ENCODE measurements around the gene TMUB2. TPM values are rescaled to one million over a fixed set of nuclear protein-coding genes. Genes with fewer than 3 reads are reported as not detected.

Gene TMUB2
- total RNA-seq, 1 donor from 2014 or later = 33.5 TPM

DNA sequence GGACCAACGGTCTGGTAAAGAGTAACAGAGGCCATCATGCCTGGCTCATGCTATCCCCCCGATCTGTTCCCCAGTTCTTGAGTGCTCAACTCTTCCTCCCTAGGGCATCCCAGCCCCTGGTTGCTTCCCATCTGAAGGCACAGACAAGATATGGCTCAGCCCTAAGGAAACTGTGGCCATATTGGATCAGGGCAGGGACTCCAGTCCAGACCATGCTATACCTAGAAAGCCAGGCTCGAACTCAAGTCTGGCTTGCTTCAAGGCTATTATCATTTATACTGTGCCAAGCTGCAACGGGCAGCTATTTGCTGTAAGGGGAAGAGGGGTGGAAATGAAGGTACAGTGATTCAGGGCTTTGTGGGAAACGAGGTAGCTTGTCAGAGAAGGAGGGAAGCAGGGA is 29.9 kb downstream of the TMUB2 start:
- Mint-ChIP-seq H3K27me3 (ENCODE audit: low read depth) (no peaks in the 10 kb centered on the region), H3K9me3 (no peaks in the 10 kb centered on the region), H3K4me3 (peak overlapping the region; percentile 89), H3K4me1 (peaks cover 22% of the 10 kb centered on the region), H3K27ac (ENCODE audit: unreplicated experiment) (no peak overlapping the region), H3K36me3 (ENCODE audit: low read depth) (peaks cover 12% of the 10 kb centered on the region)
- TF ChIP-seq, protein P1, sequence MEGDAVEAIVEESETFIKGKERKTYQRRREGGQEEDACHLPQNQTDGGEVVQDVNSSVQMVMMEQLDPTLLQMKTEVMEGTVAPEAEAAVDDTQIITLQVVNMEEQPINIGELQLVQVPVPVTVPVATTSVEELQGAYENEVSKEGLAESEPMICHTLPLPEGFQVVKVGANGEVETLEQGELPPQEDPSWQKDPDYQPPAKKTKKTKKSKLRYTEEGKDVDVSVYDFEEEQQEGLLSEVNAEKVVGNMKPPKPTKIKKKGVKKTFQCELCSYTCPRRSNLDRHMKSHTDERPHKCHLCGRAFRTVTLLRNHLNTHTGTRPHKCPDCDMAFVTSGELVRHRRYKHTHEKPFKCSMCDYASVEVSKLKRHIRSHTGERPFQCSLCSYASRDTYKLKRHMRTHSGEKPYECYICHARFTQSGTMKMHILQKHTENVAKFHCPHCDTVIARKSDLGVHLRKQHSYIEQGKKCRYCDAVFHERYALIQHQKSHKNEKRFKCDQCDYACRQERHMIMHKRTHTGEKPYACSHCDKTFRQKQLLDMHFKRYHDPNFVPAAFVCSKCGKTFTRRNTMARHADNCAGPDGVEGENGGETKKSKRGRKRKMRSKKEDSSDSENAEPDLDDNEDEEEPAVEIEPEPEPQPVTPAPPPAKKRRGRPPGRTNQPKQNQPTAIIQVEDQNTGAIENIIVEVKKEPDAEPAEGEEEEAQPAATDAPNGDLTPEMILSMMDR (conservative IDR thresholded peaks at IDR 0.05) = no peak
- no peak for DNase-seq (ENCODE audit: low read depth, low spot score)

DNA sequence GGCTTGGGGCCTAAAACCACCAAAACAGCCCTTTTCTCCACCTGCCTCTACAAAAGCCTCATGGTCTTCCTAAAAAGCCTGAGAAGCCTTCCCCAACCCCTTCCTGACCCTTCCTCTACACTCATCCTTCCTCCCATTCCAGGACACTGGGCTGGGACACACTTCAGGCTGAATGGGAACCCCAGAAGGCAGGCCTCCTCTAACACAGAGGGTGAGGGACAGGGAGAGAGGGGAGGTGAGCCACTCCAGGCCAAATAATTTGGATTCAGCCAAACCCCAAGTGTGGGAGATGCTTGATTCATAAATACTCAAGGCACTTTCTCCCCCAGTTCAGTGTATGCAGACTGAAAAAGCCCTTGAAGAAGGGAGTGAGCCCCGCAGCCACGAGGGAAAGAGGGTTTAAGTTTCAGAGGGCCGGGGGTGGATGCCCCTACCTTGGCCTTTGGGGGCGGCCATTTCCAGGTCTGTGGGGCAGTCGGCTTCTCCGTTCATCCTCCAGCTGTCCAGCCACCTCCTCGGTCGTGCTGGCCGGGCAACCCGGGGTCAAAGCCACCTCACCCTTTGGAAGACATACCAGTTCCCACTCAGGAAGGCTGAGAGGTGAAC is 31.1 kb downstream of the TMUB2 start:
- Mint-ChIP-seq H3K27ac (ENCODE audit: unreplicated experiment) (no peak overlapping the region), H3K4me3 (peak overlapping the region; percentile 89), H3K27me3 (ENCODE audit: low read depth) (peaks cover 2% of the 10 kb centered on the region), H3K9me3 (no peaks in the 10 kb centered on the region), H3K4me1 (peaks cover 31% of the 10 kb centered on the region), H3K36me3 (ENCODE audit: low read depth) (peaks cover 10% of the 10 kb centered on the region)
- TF ChIP-seq, protein P1 (conservative IDR thresholded peaks at IDR 0.05) = no peak
- DNase-seq (ENCODE audit: low read depth, low spot score) = no peak

DNA sequence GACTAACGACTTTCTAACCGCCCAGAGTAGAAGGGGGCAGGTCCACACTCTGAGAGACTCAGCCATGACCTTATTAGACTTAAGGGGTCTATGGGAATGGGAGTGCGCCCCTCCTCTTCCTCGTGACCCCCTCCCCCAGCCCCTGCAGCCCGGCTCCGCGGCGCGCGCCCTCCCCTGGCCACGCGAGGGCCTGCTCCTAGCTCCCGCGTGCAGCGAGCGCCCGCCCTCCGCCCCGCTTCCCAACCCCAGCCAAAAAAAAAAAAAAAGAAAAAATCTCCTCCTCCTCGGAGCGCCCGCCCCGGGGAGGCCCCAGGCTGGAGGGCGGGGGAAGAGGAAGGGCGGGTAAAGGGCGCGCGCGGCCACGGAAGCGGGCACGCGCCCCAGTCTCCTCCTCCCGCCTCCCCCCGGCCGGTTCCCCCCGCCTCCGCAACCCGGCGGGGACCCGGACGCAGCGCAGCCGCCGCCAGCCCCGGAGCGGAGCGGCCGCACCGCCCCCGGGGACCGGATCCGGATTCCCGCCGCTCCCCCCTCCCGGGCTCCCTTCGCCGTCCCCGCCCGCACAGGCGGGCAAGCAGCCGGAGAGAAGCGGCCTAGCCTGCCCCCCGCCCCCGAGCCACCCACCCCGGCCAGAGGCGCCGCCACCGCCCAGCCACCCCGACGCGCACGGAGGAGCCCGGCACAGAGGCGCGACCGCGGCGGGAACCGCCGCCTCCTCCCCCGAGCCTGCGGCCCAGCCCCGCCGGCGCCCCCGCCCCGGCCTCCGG is 31.8 kb downstream of the TMUB2 start:
- Mint-ChIP-seq H3K4me3 (peak overlapping the region; percentile 89), H3K36me3 (ENCODE audit: low read depth) (peaks cover 9% of the 10 kb centered on the region), H3K27me3 (ENCODE audit: low read depth) (peaks cover 2% of the 10 kb centered on the region), H3K9me3 (no peaks in the 10 kb centered on the region), H3K27ac (ENCODE audit: unreplicated experiment) (no peak overlapping the region), H3K4me1 (peaks cover 32% of the 10 kb centered on the region)
- TF ChIP-seq, protein P1 (conservative IDR thresholded peaks at IDR 0.05) = peak; percentile 67
- DNase-seq (ENCODE audit: low read depth, low spot score) = peak; percentile 71

DNA sequence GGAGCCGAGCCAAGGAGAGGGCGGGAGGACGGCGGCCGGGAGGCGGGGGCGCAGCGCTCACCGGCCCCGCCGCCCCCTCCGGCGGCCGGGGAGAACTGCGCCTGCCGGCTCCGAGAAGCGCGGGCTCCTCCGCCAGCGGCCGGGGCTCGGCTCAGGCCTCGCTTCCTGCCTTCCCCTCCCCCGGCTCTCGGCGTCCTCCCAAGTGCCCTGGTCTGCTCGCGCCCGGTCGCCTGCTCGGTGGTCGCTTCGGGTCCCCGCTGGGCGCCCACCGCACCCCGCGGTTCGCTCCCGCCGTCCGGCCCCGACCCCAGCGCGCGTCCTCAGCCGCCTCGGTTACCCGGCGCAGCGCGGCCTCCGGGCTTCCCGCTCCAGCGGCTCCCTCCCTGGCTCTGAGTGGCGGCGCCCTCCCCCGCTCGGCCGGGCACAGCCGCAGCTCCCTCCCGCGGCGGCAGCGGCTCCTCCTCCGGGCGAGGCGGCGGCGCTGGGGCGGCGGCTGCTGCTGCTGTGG is 32.4 kb downstream of the TMUB2 start:
- no peak for DNase-seq (ENCODE audit: low read depth, low spot score)
- Mint-ChIP-seq H3K27ac (ENCODE audit: unreplicated experiment) (no peak overlapping the region), H3K4me3 (no peak overlapping the region), H3K27me3 (ENCODE audit: low read depth) (peaks cover 2% of the 10 kb centered on the region), H3K4me1 (peaks cover 32% of the 10 kb centered on the region), H3K36me3 (ENCODE audit: low read depth) (peaks cover 6% of the 10 kb centered on the region), H3K9me3 (no peaks in the 10 kb centered on the region)
- TF ChIP-seq, protein P1 (conservative IDR thresholded peaks at IDR 0.05) = peak; percentile 53

DNA sequence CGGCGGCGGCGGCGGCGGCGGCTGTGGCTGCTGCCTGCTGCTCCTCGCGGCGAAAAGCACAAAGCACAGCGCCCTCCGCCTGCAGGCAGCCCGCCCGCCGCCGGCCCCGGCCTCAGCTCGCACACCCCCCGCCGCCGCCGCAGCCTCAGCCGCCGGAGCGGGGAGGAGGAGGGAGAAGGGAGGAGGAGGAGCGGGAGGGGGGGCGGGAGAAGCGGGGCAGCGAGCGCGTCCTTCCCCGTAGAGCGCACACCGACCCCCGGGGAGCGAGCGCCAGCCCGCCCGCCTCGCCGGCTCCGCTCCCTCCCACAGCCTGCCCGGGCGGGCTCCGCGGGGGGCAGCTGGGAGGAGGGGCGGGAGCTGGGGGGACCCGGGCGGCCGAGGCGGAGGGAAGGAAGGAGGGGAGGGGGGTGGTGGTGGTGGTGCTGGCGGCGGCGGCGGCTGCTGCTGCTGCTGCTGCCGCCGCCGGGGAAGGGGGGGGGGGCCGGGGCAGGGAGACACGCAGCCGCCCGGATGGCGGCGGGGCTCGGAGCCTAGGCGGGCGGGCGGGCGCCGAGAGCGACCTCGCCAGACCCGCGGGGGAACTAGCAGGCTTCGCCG is 32.9 kb downstream of the TMUB2 start, which contains the start of gene UBTF:
TSS of gene UBTF (minus strand) at position 60 of the 597 bp plus-strand sequence. CDS start 1,446 bp downstream, outside the sequence.
- Mint-ChIP-seq H3K9me3 (no peaks in the 10 kb centered on the region), H3K27me3 (ENCODE audit: low read depth) (peaks cover 2% of the 10 kb centered on the region), H3K36me3 (ENCODE audit: low read depth) (peaks cover 5% of the 10 kb centered on the region), H3K4me1 (peaks cover 32% of the 10 kb centered on the region), H3K4me3 (peak within 1 kb of the TSS; percentile 93), H3K27ac (ENCODE audit: unreplicated experiment) (peak within 1 kb of the TSS; percentile 96)
- DNase-seq (ENCODE audit: low read depth, low spot score) = peak; percentile 55
- TF ChIP-seq, protein P1 (conservative IDR thresholded peaks at IDR 0.05) = no peak

Measured in neural crest cell (in vitro differentiated cells).